Skin epidermis (tissue), 12 donors: ENCODE results near the gene KCNIP1.

ENCODE experiments used
- H3K27ac ChIP-seq, 21 experiments: fragments of 200-600 bp; sonication (generic) in 11 of 21; one replicate each; pipeline ENCODE4 v1.5.0; 2020; ENCODE audit warnings: mild to moderate bottlenecking in 3 of 21, inconsistent platforms in 2 of 21, moderate library complexity in 2 of 21
- H3K4me3 ChIP-seq, 7 experiments: fragments of 200-600 bp; sonication (generic) in 2 of 7; one replicate each; pipeline ENCODE4 v1.5.0; 2020; ENCODE audit warnings: inconsistent platforms in 2 of 7, mild to moderate bottlenecking in 2 of 7, moderate library complexity in 1 of 7

Gene KCNIP1

GRCh38 chr5:170503990-170504596, at the start of gene KCNIP1:
KCNIP1 (plus strand) TSS chr5:170504020.
- Histone ChIP-seq H3K27ac (no peak within 1 kb of the TSS), H3K4me3 (peak within 1 kb of the TSS in 4 of 7 experiments; percentile 8 to 36 (median 16))

DNA sequence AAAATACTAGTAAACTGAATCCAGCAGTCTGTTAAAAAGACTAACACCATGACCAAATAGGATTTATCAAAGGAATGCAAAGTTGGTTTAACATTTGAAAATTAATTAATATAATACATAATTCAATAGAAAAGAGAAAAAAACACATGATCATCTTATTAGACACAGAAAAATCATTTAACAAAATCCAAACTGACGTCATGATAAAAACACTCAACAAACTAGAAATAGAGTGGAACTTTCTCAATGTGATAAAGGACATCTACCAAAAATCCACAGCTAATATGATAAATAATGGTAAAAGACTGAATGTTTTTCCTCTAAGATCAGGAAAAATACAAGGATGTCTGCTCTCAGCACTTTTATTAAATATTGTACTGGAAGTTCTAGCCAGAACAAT, 40.4 kb upstream of the KCNIP1 start:
- no peak overlapping the region for H3K4me3 ChIP-seq

GRCh38 chr5:170464280-170465127, 39.3 kb upstream of the KCNIP1 start:
- Histone ChIP-seq H3K4me3 (no peak overlapping the region), H3K27ac (no peak overlapping the region)

More for the DNA sequence above, 40.4 kb upstream of the KCNIP1 start:
- H3K27ac ChIP-seq: no peak overlapping the region

DNA sequence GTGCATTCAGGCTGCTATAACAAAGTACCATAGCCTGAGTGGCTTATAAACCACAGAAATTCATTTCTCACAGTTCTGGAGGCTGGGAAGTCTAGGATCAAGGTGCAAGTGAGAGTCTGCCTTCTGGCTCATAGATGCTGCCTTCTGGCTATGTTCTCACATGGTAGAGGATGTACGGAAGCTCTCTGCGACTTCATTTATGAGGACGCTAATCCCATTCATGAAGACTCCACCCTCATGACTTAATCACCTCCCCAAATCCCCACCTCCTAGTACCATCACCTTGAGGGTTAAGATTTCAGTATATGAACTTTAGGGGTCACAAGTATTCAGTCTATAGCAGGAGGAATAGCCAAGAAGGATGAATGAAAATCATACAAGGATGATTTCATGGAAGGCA, 37.3 kb upstream of the KCNIP1 start:
- no peak overlapping the region for H3K27ac ChIP-seq
- no peak overlapping the region for H3K4me3 ChIP-seq

GRCh38 chr5:170466988-170467707, 36.7 kb upstream of the KCNIP1 start:
- no peak overlapping the region for H3K4me3 ChIP-seq
- no peak overlapping the region for H3K27ac ChIP-seq

DNA sequence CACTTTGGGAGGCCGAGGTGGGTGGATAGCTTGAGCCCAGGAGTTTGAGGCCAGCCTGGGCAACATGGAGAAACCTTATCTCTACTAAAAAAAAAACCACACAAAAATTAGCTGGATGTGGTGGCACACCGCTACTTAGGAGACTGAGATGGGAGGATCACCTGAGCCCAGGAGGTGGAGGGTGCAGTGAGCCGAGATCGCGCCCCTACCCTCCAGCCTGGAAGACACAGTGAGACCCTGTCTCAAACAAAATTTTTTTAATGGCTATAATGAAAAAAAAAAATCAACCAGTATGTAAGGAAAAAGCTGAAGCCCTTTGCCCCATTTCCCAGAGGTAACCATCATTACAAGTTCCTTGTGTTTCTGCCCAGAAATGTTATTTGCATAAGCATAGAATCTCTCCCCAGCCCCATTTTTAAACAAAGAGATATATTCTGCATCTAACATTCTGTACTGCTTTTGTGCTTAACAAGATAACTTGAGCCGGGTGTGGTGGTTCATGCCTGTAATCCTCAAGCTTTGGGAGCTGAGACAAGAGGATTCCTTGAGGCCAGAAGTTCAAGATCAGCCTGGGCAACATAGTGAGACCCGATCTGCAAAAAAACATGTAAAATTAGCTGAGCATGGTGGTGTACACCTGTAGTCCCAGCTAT, 35.1 kb upstream of the KCNIP1 start:
- H3K27ac ChIP-seq: no peak overlapping the region

DNA sequence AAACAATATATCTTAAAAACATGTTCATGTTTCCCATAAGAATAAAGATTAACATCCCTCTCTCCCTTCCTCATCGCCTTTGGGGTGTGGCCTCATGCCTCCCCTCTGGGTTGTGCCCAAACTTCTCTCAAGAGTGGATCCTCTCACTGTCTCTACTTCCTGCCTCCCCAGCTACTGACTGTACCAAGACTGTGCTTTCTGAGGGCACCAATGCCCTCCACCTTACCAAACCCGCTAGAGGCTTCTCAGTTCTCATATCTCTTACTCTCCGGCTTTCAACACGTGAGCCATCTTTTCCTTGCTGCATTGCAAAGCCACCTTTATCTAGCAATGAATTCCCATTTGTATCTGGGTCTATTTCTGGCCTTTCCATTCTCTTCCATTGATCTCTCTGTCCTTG, 34.4 kb upstream of the KCNIP1 start:
- Histone ChIP-seq H3K4me3 (no peak overlapping the region), H3K27ac (no peak overlapping the region)

More for the DNA sequence above, 35.1 kb upstream of the KCNIP1 start:
- no peak overlapping the region for H3K4me3 ChIP-seq

- H3K4me3 ChIP-seq: no peak overlapping the region
- H3K27ac ChIP-seq: no peak overlapping the region
Measured at GRCh38 chr5:170470275-170470674, 33.5 kb upstream of the KCNIP1 start.

- no peak overlapping the region for H3K27ac ChIP-seq
Measured at GRCh38 chr5:170470808-170471404, 32.9 kb upstream of the KCNIP1 start.

GRCh38 chr5:170471551-170472178, 32.2 kb upstream of the KCNIP1 start:
- Histone ChIP-seq H3K27ac (no peak overlapping the region), H3K4me3 (no peak overlapping the region)

More at GRCh38 chr5:170470808-170471404, 32.9 kb upstream of the KCNIP1 start:
- H3K4me3 ChIP-seq: no peak overlapping the region

- H3K4me3 ChIP-seq: no peak overlapping the region
Measured at GRCh38 chr5:170473642-170474041, 30.2 kb upstream of the KCNIP1 start.

GRCh38 chr5:170474489-170475274, 29.1 kb upstream of the KCNIP1 start:
- H3K27ac ChIP-seq: no peak overlapping the region
- H3K4me3 ChIP-seq: no peak overlapping the region

More at GRCh38 chr5:170473642-170474041, 30.2 kb upstream of the KCNIP1 start:
- no peak overlapping the region for H3K27ac ChIP-seq

GRCh38 chr5:170475294-170476000, 28.4 kb upstream of the KCNIP1 start:
- Histone ChIP-seq H3K4me3 (no peak overlapping the region), H3K27ac (peak overlapping the region in 1 of 21 experiments; percentile 40)

- H3K27ac ChIP-seq: no peak overlapping the region
- H3K4me3 ChIP-seq: no peak overlapping the region
Measured at GRCh38 chr5:170476704-170477103, 27.1 kb upstream of the KCNIP1 start.

DNA sequence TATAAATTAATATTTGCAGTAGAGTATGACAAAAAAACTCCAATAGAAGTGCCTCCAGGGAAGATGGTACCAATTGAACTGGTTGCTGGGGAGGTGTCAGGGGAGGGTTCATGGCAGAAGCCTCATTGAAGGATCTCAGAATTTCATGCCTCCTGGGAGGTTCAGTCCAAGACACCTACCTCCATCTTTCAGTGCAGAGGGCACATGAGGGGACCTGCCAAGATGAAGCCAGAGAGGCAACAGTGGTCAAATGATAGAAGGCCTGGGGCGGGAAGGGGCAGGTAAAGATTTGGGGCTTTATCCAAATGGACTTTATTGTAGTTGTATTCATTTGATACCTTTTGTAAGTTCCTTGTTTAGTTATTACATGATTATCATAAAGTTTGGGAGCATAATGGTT, 25.9 kb upstream of the KCNIP1 start:
- H3K4me3 ChIP-seq: no peak overlapping the region

GRCh38 chr5:170478306-170478705, 25.5 kb upstream of the KCNIP1 start:
- H3K27ac ChIP-seq: no peak overlapping the region
- no peak overlapping the region for H3K4me3 ChIP-seq

More for the DNA sequence above, 25.9 kb upstream of the KCNIP1 start:
- no peak overlapping the region for H3K27ac ChIP-seq

DNA sequence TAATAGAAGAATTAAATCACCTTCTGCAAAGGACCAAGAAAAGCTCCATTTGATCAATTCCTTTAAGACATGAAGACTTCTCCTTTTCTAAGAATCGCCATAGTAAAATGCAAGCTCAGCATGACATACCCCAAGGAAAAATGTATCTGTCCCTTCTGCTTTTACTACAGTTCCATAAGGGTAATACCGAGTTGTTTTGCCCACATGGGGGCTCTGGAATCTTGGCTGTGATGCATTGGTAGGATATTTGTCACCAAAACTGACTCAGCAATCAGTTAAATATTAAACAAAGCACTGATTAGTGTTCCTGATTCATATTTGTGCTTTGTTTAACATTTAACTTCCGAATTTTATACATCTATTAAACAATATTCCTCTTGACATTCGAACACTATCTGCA, 24.3 kb upstream of the KCNIP1 start:
- no peak overlapping the region for H3K27ac ChIP-seq
- H3K4me3 ChIP-seq: no peak overlapping the region

- H3K4me3 ChIP-seq: no peak overlapping the region
Measured at GRCh38 chr5:170480260-170480659, 23.6 kb upstream of the KCNIP1 start.

More at GRCh38 chr5:170480260-170480659, 23.6 kb upstream of the KCNIP1 start:
- no peak overlapping the region for H3K27ac ChIP-seq
